ENCODE measurements around the gene FREM1.

The FREM1 gene

GRCh38 chr9:14941501-14942405 lies 31.5 kb upstream of the FREM1 start:
- Histone ChIP-seq H3K9me3 (ENCODE audit: insufficient read depth, low read length) (no peaks in the 10 kb centered on the region), H3K36me3 (ENCODE audit: insufficient read depth, insufficient read length, low read length) (no peaks in the 10 kb centered on the region), H3K9ac (ENCODE audit: insufficient read length, low read depth) (no peak overlapping the region), H3K4me1 (ENCODE audit: insufficient read depth, insufficient read length) (no peaks in the 10 kb centered on the region), H3K4me3 (ENCODE audit: insufficient read length, low read depth) (no peak overlapping the region), H3K27me3 (ENCODE audit: insufficient read depth, insufficient read length) (no peaks in the 10 kb centered on the region)
- TF ChIP-seq SUZ12 (IDR thresholded peaks at IDR 0.05; ENCODE audit: extremely low read depth, insufficient read depth, insufficient read length) (no peak), YY1 (IDR thresholded peaks at IDR 0.05; ENCODE audit: insufficient read depth, insufficient read length) (no peak), ZNF274 (IDR thresholded peaks at IDR 0.05; ENCODE audit: low read depth, low read length) (no peak)
- DNase-seq (ENCODE audit: low read depth, low spot score): no peak

DNA sequence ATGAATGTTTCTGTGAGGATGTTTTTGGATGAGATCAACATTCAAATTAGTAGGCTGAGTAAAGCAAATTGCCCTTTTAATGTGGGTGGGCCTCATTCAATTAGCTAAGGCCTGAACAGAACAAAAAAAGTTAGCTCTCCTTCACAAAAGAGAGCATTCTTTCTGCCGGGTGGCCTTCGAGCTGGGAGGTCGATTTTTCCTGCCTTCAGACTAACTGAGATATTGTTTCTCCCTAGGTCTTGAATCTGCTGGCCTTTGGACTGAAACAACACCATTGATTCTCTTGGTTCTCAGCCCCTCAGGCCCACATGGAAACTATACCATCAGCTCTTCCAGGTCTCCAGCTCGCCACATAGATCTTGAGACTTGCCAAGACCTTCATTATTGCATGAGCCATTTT lies 29.1 kb upstream of the FREM1 start:
- Histone ChIP-seq H3K27me3 (ENCODE audit: insufficient read depth, insufficient read length) (no peaks in the 10 kb centered on the region), H3K36me3 (ENCODE audit: insufficient read depth, insufficient read length, low read length) (no peaks in the 10 kb centered on the region), H3K4me1 (ENCODE audit: insufficient read depth, insufficient read length) (no peaks in the 10 kb centered on the region), H3K4me3 (ENCODE audit: insufficient read length, low read depth) (no peak overlapping the region), H3K9me3 (ENCODE audit: insufficient read depth, low read length) (no peaks in the 10 kb centered on the region), H3K9ac (ENCODE audit: insufficient read length, low read depth) (no peak overlapping the region)
- TF ChIP-seq SUZ12 (IDR thresholded peaks at IDR 0.05; ENCODE audit: extremely low read depth, insufficient read depth, insufficient read length) (no peak), YY1 (IDR thresholded peaks at IDR 0.05; ENCODE audit: insufficient read depth, insufficient read length) (no peak), ZNF274 (IDR thresholded peaks at IDR 0.05; ENCODE audit: low read depth, low read length) (no peak)
- no peak for DNase-seq (ENCODE audit: low read depth, low spot score)

- Histone ChIP-seq H3K36me3 (ENCODE audit: insufficient read depth, insufficient read length, low read length) (no peaks in the 10 kb centered on the region), H3K9ac (ENCODE audit: insufficient read length, low read depth) (no peak overlapping the region), H3K27me3 (ENCODE audit: insufficient read depth, insufficient read length) (no peaks in the 10 kb centered on the region), H3K9me3 (ENCODE audit: insufficient read depth, low read length) (no peaks in the 10 kb centered on the region), H3K4me3 (ENCODE audit: insufficient read length, low read depth) (no peak overlapping the region), H3K4me1 (ENCODE audit: insufficient read depth, insufficient read length) (no peaks in the 10 kb centered on the region)
- no peak for DNase-seq (ENCODE audit: low read depth, low spot score)
- no peak for TF ChIP-seq ZNF274 (IDR thresholded peaks at IDR 0.05; ENCODE audit: low read depth, low read length)
- TF ChIP-seq YY1 (IDR thresholded peaks at IDR 0.05; ENCODE audit: insufficient read depth, insufficient read length): no peak
- TF ChIP-seq SUZ12 (IDR thresholded peaks at IDR 0.05; ENCODE audit: extremely low read depth, insufficient read depth, insufficient read length): no peak
These were observed 27.0 kb upstream of the FREM1 start for GRCh38 chr9:14937216-14937615.

DNA sequence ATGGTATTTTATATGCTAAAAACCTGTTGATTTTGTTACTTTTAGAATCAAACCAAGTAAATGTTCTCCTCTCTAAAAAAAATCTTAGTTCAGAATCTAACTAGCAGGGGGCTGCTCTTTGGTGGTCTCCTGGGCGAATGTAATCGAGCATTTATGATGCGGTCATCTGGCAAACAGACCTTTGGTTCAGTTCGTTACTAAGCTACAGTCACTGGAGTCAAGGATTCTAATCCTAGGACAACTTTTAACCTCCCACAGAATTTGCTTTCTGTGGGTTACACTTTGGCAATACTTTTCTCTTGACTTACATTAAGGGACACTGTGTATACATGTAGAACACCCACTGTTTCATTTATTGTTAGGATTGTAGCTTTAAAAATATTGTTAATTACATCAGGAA lies 26.3 kb upstream of the FREM1 start:
- no peaks in the 10 kb centered on the region for H3K27me3 ChIP-seq (ENCODE audit: insufficient read depth, insufficient read length)
- DNase-seq (ENCODE audit: low read depth, low spot score): no peak
- no peaks in the 10 kb centered on the region for H3K36me3 ChIP-seq (ENCODE audit: insufficient read depth, insufficient read length, low read length)
- H3K9me3 ChIP-seq (ENCODE audit: insufficient read depth, low read length): no peaks in the 10 kb centered on the region
- H3K4me3 ChIP-seq (ENCODE audit: insufficient read length, low read depth): no peak overlapping the region
- no peaks in the 10 kb centered on the region for H3K4me1 ChIP-seq (ENCODE audit: insufficient read depth, insufficient read length)
- no peak overlapping the region for H3K9ac ChIP-seq (ENCODE audit: insufficient read length, low read depth)
- TF ChIP-seq SUZ12 (IDR thresholded peaks at IDR 0.05; ENCODE audit: extremely low read depth, insufficient read depth, insufficient read length) (no peak), YY1 (IDR thresholded peaks at IDR 0.05; ENCODE audit: insufficient read depth, insufficient read length) (no peak), ZNF274 (IDR thresholded peaks at IDR 0.05; ENCODE audit: low read depth, low read length) (no peak)

GRCh38 chr9:14935964-14936363 lies 25.7 kb upstream of the FREM1 start:
- no peak for TF ChIP-seq ZNF274 (IDR thresholded peaks at IDR 0.05; ENCODE audit: low read depth, low read length)
- no peak overlapping the region for H3K9ac ChIP-seq (ENCODE audit: insufficient read length, low read depth)
- no peaks in the 10 kb centered on the region for H3K27me3 ChIP-seq (ENCODE audit: insufficient read depth, insufficient read length)
- H3K9me3 ChIP-seq (ENCODE audit: insufficient read depth, low read length): no peaks in the 10 kb centered on the region
- DNase-seq (ENCODE audit: low read depth, low spot score): no peak
- no peaks in the 10 kb centered on the region for H3K4me1 ChIP-seq (ENCODE audit: insufficient read depth, insufficient read length)
- H3K36me3 ChIP-seq (ENCODE audit: insufficient read depth, insufficient read length, low read length): no peaks in the 10 kb centered on the region
- no peak overlapping the region for H3K4me3 ChIP-seq (ENCODE audit: insufficient read length, low read depth)

- no peaks in the 10 kb centered on the region for H3K9me3 ChIP-seq (ENCODE audit: insufficient read depth, low read length)
- no peak for DNase-seq (ENCODE audit: low read depth, low spot score)
- H3K27me3 ChIP-seq (ENCODE audit: insufficient read depth, insufficient read length): no peaks in the 10 kb centered on the region
- no peaks in the 10 kb centered on the region for H3K36me3 ChIP-seq (ENCODE audit: insufficient read depth, insufficient read length, low read length)
- no peak overlapping the region for H3K4me3 ChIP-seq (ENCODE audit: insufficient read length, low read depth)
- H3K4me1 ChIP-seq (ENCODE audit: insufficient read depth, insufficient read length): no peaks in the 10 kb centered on the region
- no peak overlapping the region for H3K9ac ChIP-seq (ENCODE audit: insufficient read length, low read depth)
- TF ChIP-seq SUZ12 (IDR thresholded peaks at IDR 0.05; ENCODE audit: extremely low read depth, insufficient read depth, insufficient read length): no peak
- TF ChIP-seq YY1 (IDR thresholded peaks at IDR 0.05; ENCODE audit: insufficient read depth, insufficient read length): no peak
- no peak for TF ChIP-seq ZNF274 (IDR thresholded peaks at IDR 0.05; ENCODE audit: low read depth, low read length)
These were observed 25.0 kb upstream of the FREM1 start for GRCh38 chr9:14935106-14935751.

DNA sequence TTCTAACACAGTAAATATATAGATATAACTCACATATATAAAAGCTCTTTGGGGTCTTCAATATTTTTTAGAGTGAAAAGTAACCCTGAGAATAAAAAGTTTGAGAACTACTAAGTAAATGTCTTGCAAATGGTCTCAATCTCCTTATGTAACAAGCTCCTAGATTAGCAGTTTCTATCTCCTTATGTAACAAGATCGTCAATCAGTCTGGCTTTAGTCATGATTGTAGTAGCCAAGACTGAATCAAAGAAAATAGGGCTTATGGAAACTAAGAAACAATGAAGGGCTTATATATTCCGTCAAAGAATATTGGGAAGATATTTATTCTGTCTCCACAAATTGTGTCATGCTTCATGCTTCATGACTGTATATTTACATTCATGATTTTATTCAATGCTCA lies 22.4 kb upstream of the FREM1 start:
- TF ChIP-seq ZNF274 (IDR thresholded peaks at IDR 0.05; ENCODE audit: low read depth, low read length): no peak
- TF ChIP-seq SUZ12 (IDR thresholded peaks at IDR 0.05; ENCODE audit: extremely low read depth, insufficient read depth, insufficient read length): no peak
- TF ChIP-seq YY1 (IDR thresholded peaks at IDR 0.05; ENCODE audit: insufficient read depth, insufficient read length): no peak
- Histone ChIP-seq H3K36me3 (ENCODE audit: insufficient read depth, insufficient read length, low read length) (no peaks in the 10 kb centered on the region), H3K27me3 (ENCODE audit: insufficient read depth, insufficient read length) (no peaks in the 10 kb centered on the region), H3K9me3 (ENCODE audit: insufficient read depth, low read length) (no peaks in the 10 kb centered on the region), H3K9ac (ENCODE audit: insufficient read length, low read depth) (no peak overlapping the region), H3K4me1 (ENCODE audit: insufficient read depth, insufficient read length) (no peaks in the 10 kb centered on the region), H3K4me3 (ENCODE audit: insufficient read length, low read depth) (no peak overlapping the region)
- DNase-seq (ENCODE audit: low read depth, low spot score): no peak

All from NT2/D1 (cell line).